Liver (tissue), 9 donors: ENCODE results near the gene ZNF346. TPM values are rescaled to one million over a fixed set of nuclear protein-coding genes. Genes with fewer than 3 reads are reported as not detected.

ENCODE experiments used
- DNase-seq: peaks from one replicate; pipeline ENCODE4 v3.0.0-alpha.2; 2017; ENCODE audit warnings: low spot score
- H3K27ac ChIP-seq, 2 donors: one replicate each; pipeline ENCODE4 v1.7.0; 2013; ENCODE audit warnings: inconsistent platforms in 2 of 2, low read length in 2 of 2, control low read depth in 1 of 2, low read depth in 1 of 2, mild to moderate bottlenecking in 1 of 2
- H3K27me3 ChIP-seq, 4 donors: one replicate each; pipeline versions ENCODE4 v1.6.1 to v1.7.0; 2013; ENCODE audit warnings: low read length in 3 of 4, inconsistent platforms in 1 of 4, mild to moderate bottlenecking in 1 of 4, moderate library complexity in 1 of 4; ENCODE audit not compliant: control insufficient read depth in 4 of 4, insufficient read depth in 4 of 4
- H3K36me3 ChIP-seq, 4 donors: one replicate each; pipeline versions ENCODE4 v1.6.1 to v1.7.0; 2013; ENCODE audit warnings: low read length in 3 of 4, mild to moderate bottlenecking in 3 of 4, low read depth in 1 of 4, moderate library complexity in 1 of 4; ENCODE audit not compliant: control insufficient read depth in 4 of 4, insufficient read depth in 3 of 4
- H3K4me1 ChIP-seq, 4 donors: one replicate each; pipeline versions ENCODE4 v1.6.1 to v1.7.0; 2013; ENCODE audit warnings: low read length in 3 of 4, mild to moderate bottlenecking in 3 of 4, moderate library complexity in 1 of 4; ENCODE audit not compliant: control insufficient read depth in 4 of 4, insufficient read depth in 4 of 4
- H3K4me3 ChIP-seq, 3 donors: one replicate each; pipeline versions ENCODE4 v1.6.1 to v1.7.0; 2013; ENCODE audit warnings: low read length in 3 of 3, control low read depth in 1 of 3, low read depth in 1 of 3, mild to moderate bottlenecking in 1 of 3
- H3K9ac ChIP-seq, 2 donors: one replicate each; pipeline ENCODE4 v1.7.0; 2013; ENCODE audit warnings: low read length in 2 of 2, mild to moderate bottlenecking in 2 of 2, moderate library complexity in 2 of 2, control low read depth in 1 of 2, low read depth in 1 of 2
- H3K9me3 ChIP-seq, 4 donors: one replicate each; pipeline versions ENCODE4 v1.6.1 to v1.7.0; 2013; ENCODE audit warnings: low read length in 3 of 4; ENCODE audit not compliant: control insufficient read depth in 4 of 4
- ATF3 ChIP-seq: IDR thresholded peaks from 2 replicates; pipeline ENCODE4 v1.6.1; 2016; ENCODE audit warnings: antibody characterized with exemption
- EGR1 ChIP-seq, 2 donors: IDR thresholded peaks; 2 replicates each; pipeline ENCODE4 v1.6.1; 2016 to 2018; ENCODE audit warnings: antibody characterized with exemption in 2 of 2, low read depth in 2 of 2
- FOXA1 ChIP-seq: IDR thresholded peaks from 2 replicates; pipeline ENCODE4 v1.6.1; 2016; ENCODE audit warnings: antibody characterized with exemption
- FOXA2 ChIP-seq: IDR thresholded peaks from 2 replicates; pipeline ENCODE4 v1.6.1; 2016; ENCODE audit warnings: antibody characterized with exemption
- GABPA ChIP-seq, 2 donors: IDR thresholded peaks in 1 of 2; conservative IDR thresholded peaks in 1 of 2; 2 replicates each; pipeline ENCODE4 v1.6.1; 2016; ENCODE audit warnings: antibody characterized with exemption in 2 of 2, mild to moderate bottlenecking in 1 of 2, moderate library complexity in 1 of 2
- HNF4A ChIP-seq, 2 donors: conservative IDR thresholded peaks; 2 replicates each; pipeline ENCODE4 v1.6.1; 2016; ENCODE audit warnings: antibody characterized with exemption in 2 of 2, mild to moderate bottlenecking in 2 of 2
- HNF4G ChIP-seq: IDR thresholded peaks from 2 replicates; pipeline ENCODE4 v1.6.1; 2016; ENCODE audit warnings: antibody characterized with exemption
- JUND ChIP-seq, 2 donors: IDR thresholded peaks; 2 replicates each; pipeline ENCODE4 v1.6.1; 2016; ENCODE audit warnings: antibody characterized with exemption in 2 of 2
- MAX ChIP-seq: IDR thresholded peaks from 2 replicates; pipeline ENCODE4 v1.6.1; 2016; ENCODE audit warnings: antibody characterized with exemption
- NR2F2 ChIP-seq: IDR thresholded peaks from 2 replicates; pipeline ENCODE4 v1.6.1; 2016; ENCODE audit warnings: antibody characterized with exemption
- REST ChIP-seq: IDR thresholded peaks from 2 replicates; pipeline ENCODE4 v1.6.1; 2016; ENCODE audit warnings: antibody characterized with exemption, mild to moderate bottlenecking
- SP1 ChIP-seq: IDR thresholded peaks from 2 replicates; pipeline ENCODE4 v1.6.1; 2018; ENCODE audit warnings: antibody characterized with exemption, mild to moderate bottlenecking
- YY1 ChIP-seq: IDR thresholded peaks from 2 replicates; pipeline ENCODE4 v1.6.1; 2016; ENCODE audit warnings: antibody characterized with exemption, mild to moderate bottlenecking
- ZBTB33 ChIP-seq: IDR thresholded peaks from 2 replicates; pipeline ENCODE4 v1.6.1; 2016; ENCODE audit warnings: antibody characterized with exemption
- WGBS: extraction: QIAGEN DNeasy Blood & Tissue Kit; methylation state at CpG from one replicate; pipeline ENCODE4 v1.1.7; 2013; 5-methylcytosine and 5-hydroxymethylcytosine counted together
- polyA plus RNA-seq, 2 donors: library from polyadenylated mRNA; stranded (reverse) in 1 of 2; unstranded in 1 of 2; fragments of 200-250 nt in 1 of 2; fragments of >200 nt in 1 of 2; fragmentation: Nextera tagmentation in 1 of 2; extraction: Ambion mirVana in 1 of 2; gene quantifications; one replicate each; pipeline versions ENCODE4 v1.2.1 to v1.2.3, GENCODE V29; 2013 to 2015
- total RNA-seq, 2 donors: library from RNA; depleted of rRNA; stranded (reverse); fragments of >200 nt; gene quantifications; one replicate each; pipeline ENCODE4 v1.2.3, GENCODE V29; 2014
- donor health status: healthy.
- donor health status: healthy.
- donor health status: healthy.
- donor health status: healthy.
- donor health status: healthy.

ZNF346 gene
- total and polyA plus RNA-seq, 4 donors, result 3.7 to 11.0 (median 6.4) TPM

GRCh38 chr5:177036921-177037320 lies 14.4 kb downstream of the ZNF346 start (continued):
- TF ChIP-seq ZBTB33 (no peak), NR2F2 (no peak), JUND (IDR thresholded peaks at IDR 0.05) (no peak), ATF3 (no peak), GABPA (IDR thresholded peaks at IDR 0.05 in 1 of 2, conservative IDR thresholded peaks at IDR 0.05 in 1 of 2) (no peak)

GRCh38 chr5:177040814-177041420 lies 18.4 kb downstream of the ZNF346 start:
- TF ChIP-seq REST, result no peak
- TF ChIP-seq FOXA1, result no peak
- no peak for TF ChIP-seq FOXA2
- TF ChIP-seq ATF3, result no peak
- no peak for TF ChIP-seq SP1
- TF ChIP-seq YY1, result no peak
- no peaks in the 10 kb centered on the region for H3K9me3 ChIP-seq
- no peaks in the 10 kb centered on the region for H3K4me1 ChIP-seq
- WGBS, result 92% methylated on average over 3 of the region's 3 CpGs
- no peaks in the 10 kb centered on the region for H3K27me3 ChIP-seq
- no peak for DNase-seq
- H3K9ac ChIP-seq, result no peak overlapping the region
- no peak overlapping the region for H3K4me3 ChIP-seq
- H3K27ac ChIP-seq, result no peak overlapping the region
- H3K36me3 ChIP-seq, result peaks cover 3 to 28% (median 14%) of the 10 kb centered on the region in 4 donors

GRCh38 chr5:177041936-177042335 lies 19.4 kb downstream of the ZNF346 start:
- no peaks in the 10 kb centered on the region for H3K4me1 ChIP-seq
- no peak for DNase-seq
- no peak overlapping the region for H3K4me3 ChIP-seq
- no peak overlapping the region for H3K9ac ChIP-seq
- no peaks in the 10 kb centered on the region for H3K27me3 ChIP-seq
- WGBS, result 98% methylated on average over 2 of the region's 2 CpGs
- H3K36me3 ChIP-seq, result peaks cover 3 to 28% (median 16%) of the 10 kb centered on the region in 4 donors
- H3K9me3 ChIP-seq, result no peaks in the 10 kb centered on the region
- TF ChIP-seq HNF4A (conservative IDR thresholded peaks at IDR 0.05) (no peak), GABPA (IDR thresholded peaks at IDR 0.05 in 1 of 2, conservative IDR thresholded peaks at IDR 0.05 in 1 of 2) (no peak), MAX (no peak), ZBTB33 (no peak), SP1 (no peak), HNF4G (no peak), EGR1 (IDR thresholded peaks at IDR 0.05; ENCODE audit: low read depth in 2 of 2) (no peak), YY1 (no peak)
- no peak overlapping the region for H3K27ac ChIP-seq
